ENCODE results near the gene TATDN3. TPM values are rescaled to one million over a fixed set of nuclear protein-coding genes. Genes with fewer than 3 reads are reported as not detected.

The TATDN3 gene
- 8.0 and 9.8 TPM in 2 replicates for total RNA-seq

GRCh38 chr1:212791676-212792395 is at the start of gene TATDN3, which contains the start of gene NSL1:
Gene TATDN3, plus strand, starts transcription at chr1:212791894. Its CDS starts 28 bp downstream, at chr1:212791922.
Gene NSL1, minus strand, starts transcription at chr1:212791777. Its CDS starts 14 bp downstream, at chr1:212791763.

GRCh38 chr1:212847549-212847948 is 55.9 kb downstream of the TATDN3 start, which contains the start of gene SPATA45:
Gene SPATA45, minus strand, starts transcription at chr1:212847649. Its CDS starts 11,500 bp downstream, at chr1:212836149.

GRCh38 chr1:212857992-212858460 is 66.3 kb downstream of the TATDN3 start, which contains the start of gene FLVCR1:
Gene FLVCR1, plus strand, starts transcription at chr1:212858275. Its CDS starts 178 bp downstream, at chr1:212858453.

Small RNA genes lying within 50 kb of the gene (small RNA-seq; reads per million reads assigned to genes)
- not detected for gene AC104333.1
- gene AC104333.2, result not detected

Other genes starting within 250 kb of the TATDN3 start
- gene ATF3, start 183.1 kb upstream of the TATDN3 start, total RNA-seq, result 1.1 and 2.3 TPM in 2 replicates
- gene BATF3, start 92.1 kb upstream of the TATDN3 start, total RNA-seq, result 0.33 and 1.2 TPM in 2 replicates
- 24.2 and 27.8 TPM in 2 replicates for gene NSL1, start 117 bp upstream of the TATDN3 start, total RNA-seq
- not detected in 2 replicates for gene SPATA45, start 55.8 kb downstream of the TATDN3 start, total RNA-seq
- 6.9 and 9.5 TPM in 2 replicates for gene FLVCR1, start 66.4 kb downstream of the TATDN3 start, total RNA-seq
- gene VASH2, start 158.6 kb downstream of the TATDN3 start, total RNA-seq, result under 0.01 and 0.10 TPM in 2 replicates
- gene ANGEL2, start 224.0 kb downstream of the TATDN3 start, total RNA-seq, result 39.2 and 50.2 TPM in 2 replicates

Measured in vein endothelial cell (primary cell).